H1 (cell line): ENCODE results near the gene FGF1.

Source experiments
- CBX5 ChIP-seq: fragments of 300-800, 300-1000 bp; sonication (generic); IDR thresholded peaks from 2 replicates; pipeline ENCODE4 v1.7.1; 2016; ENCODE audit warnings: antibody characterized with exemption, low read length, low read depth
- CBX8 ChIP-seq: fragments of 300-800, 300-1000 bp; sonication (generic); IDR thresholded peaks from 2 replicates; pipeline ENCODE4 v1.7.1; 2016; ENCODE audit warnings: low read depth, low read length, borderline replicate concordance
- CREB1 ChIP-seq: IDR thresholded peaks from 2 replicates; pipeline ENCODE4 v1.6.1; 2012; ENCODE audit warnings: inconsistent platforms
- POLR2A ChIP-seq, 2 experiments: IDR thresholded peaks; 1 replicate in 1 of 2; 2 replicates in 1 of 2; pipeline ENCODE4 v1.6.1; 2011; ENCODE audit warnings: low read depth in 2 of 2, low read length in 2 of 2, mild to moderate bottlenecking in 2 of 2; ENCODE audit errors: control extremely low read depth in 1 of 2
- RAD21 ChIP-seq, 2 experiments: IDR thresholded peaks in 1 of 2; conservative IDR thresholded peaks in 1 of 2; 2 replicates each; pipeline ENCODE4 v1.6.1; 2011; ENCODE audit warnings: low read depth in 2 of 2, low read length in 2 of 2, improper control_type of control experiment in 1 of 2, inconsistent platforms in 1 of 2, mild to moderate bottlenecking in 1 of 2, moderate library complexity in 1 of 2
- RXRA ChIP-seq: IDR thresholded peaks from 2 replicates; pipeline ENCODE4 v1.6.1; 2011; ENCODE audit warnings: low read depth, mild to moderate bottlenecking, low read length, moderate library complexity; ENCODE audit not compliant: insufficient read depth
- SIN3A ChIP-seq, 2 experiments: IDR thresholded peaks in 1 of 2; conservative IDR thresholded peaks in 1 of 2; 2 replicates each; pipeline ENCODE4 v1.6.1; 2011 to 2012; ENCODE audit warnings: low read length in 2 of 2, improper control_type of control experiment in 1 of 2, low read depth in 1 of 2, mild to moderate bottlenecking in 1 of 2
- SIRT6 ChIP-seq: IDR thresholded peaks from one replicate; pipeline ENCODE4 v1.7.1; 2012; ENCODE audit warnings: low read length, inconsistent platforms
- TAF1 ChIP-seq: IDR thresholded peaks from 2 replicates; pipeline ENCODE4 v1.6.1; 2011; ENCODE audit warnings: mild to moderate bottlenecking, low read depth, low read length

- TF ChIP-seq CBX8 (no peak), SIRT6 (no peak), RXRA (no peak), POLR2A (IDR thresholded peaks at IDR 0.05; ENCODE audit: control extremely low read depth in 1 of 2, low read depth in 2 of 2, low read length in 2 of 2) (no peak), CBX5 (no peak), RAD21 (IDR thresholded peaks at IDR 0.05 in 1 of 2, conservative IDR thresholded peaks at IDR 0.05 in 1 of 2; ENCODE audit: low read depth in 2 of 2, low read length in 2 of 2) (no peak), TAF1 (no peak), CREB1 (no peak), SIN3A (conservative IDR thresholded peaks at IDR 0.05 in 1 of 2, IDR thresholded peaks at IDR 0.05 in 1 of 2; ENCODE audit: low read depth in 1 of 2, low read length in 2 of 2) (no peak)
Observed at GRCh38 chr5:142674531-142675469, 11.1 kb downstream of the FGF1 start.
